HepG2 (cell line): ENCODE data around the gene TMEM121. TPM values are rescaled to one million over a fixed set of nuclear protein-coding genes. Genes with fewer than 3 reads are reported as not detected.
"Not testable (repeated sequence)": the region's sequence is repeated elsewhere in the genome, so short reads cannot be mapped to it uniquely, and the experiment has no call there.

Source experiments
- ATAC-seq: fragments of 200-7000 bp; cut with Tn5 transposase; 3 replicates; pipeline ENCODE4 v1.9.1; 2020; ENCODE audit warnings: mild to moderate bottlenecking, moderate library complexity
- BruUV-seq: library from RNA; stranded (reverse); fragments of 400-500 nt; replicated peaks from 2 replicates; lab custom pipeline; 2021; lab: Mats Ljungman, UMichigan
- CTCF ChIA-PET: fragments of 300-600 bp; formaldehyde crosslinking; extraction: SDS; loops from one replicate; lab custom pipeline; 2021; ENCODE audit warnings: low total read pairs, inconsistent platforms, low intra/inter-chr PET ratio; lab: Yijun Ruan, JAX
- POLR2A ChIA-PET: fragments of 350-600 bp; sonication (Branson Sonifier 250); formaldehyde crosslinking; loops from one replicate; lab custom pipeline; 2020; ENCODE audit warnings: antibody characterized with exemption, inconsistent platforms; lab: Yijun Ruan, JAX
- DNase-seq: peaks from one replicate; pipeline ENCODE4 v3.0.0-alpha.2; 2015; ENCODE audit warnings: low spot score
- FAIRE-seq: peaks from 3 replicates; lab custom pipeline; 2011; peaks lifted over from hg19 to GRCh38; lab: Jason Lieb, UNC
- H2AFZ ChIP-seq: one replicate; pipeline ENCODE4 v1.6.1; 2011; ENCODE audit warnings: low read length, inconsistent platforms
- H3K27ac ChIP-seq: fragments of 300-600 bp; 3 replicates; pipeline ENCODE4 v1.8.0; 2011; ENCODE audit warnings: mixed run types, mild to moderate bottlenecking, mixed read lengths, low read length, inconsistent platforms; ENCODE audit not compliant: insufficient read depth; ENCODE audit errors: extremely low read length
- H3K27me3 ChIP-seq, 2 experiments: fragments of 200-600 bp in 1 of 2; 2 replicates in 1 of 2; 3 replicates in 1 of 2; pipeline versions ENCODE4 v1.6.0 to v1.8.0; 2011; ENCODE audit warnings: low read length in 2 of 2, mild to moderate bottlenecking in 2 of 2, moderate library complexity in 2 of 2, inconsistent platforms in 1 of 2; ENCODE audit not compliant: insufficient read depth in 2 of 2, control insufficient read depth in 1 of 2
- H3K36me3 ChIP-seq, 2 experiments: fragments of 200-600 bp in 1 of 2; replicated peaks in 1 of 2; 2 replicates in 1 of 2; 3 replicates in 1 of 2; pipeline versions ENCODE4 v1.5.1 to v1.8.0; 2011; ENCODE audit warnings: low read length in 2 of 2, inconsistent platforms in 1 of 2; ENCODE audit not compliant: insufficient read depth in 2 of 2, control insufficient read depth in 1 of 2
- H3K4me1 ChIP-seq: 2 replicates; pipeline ENCODE4 v1.5.1; 2012; ENCODE audit warnings: low read length, inconsistent platforms; ENCODE audit not compliant: insufficient read depth
- H3K4me2 ChIP-seq: 2 replicates; pipeline ENCODE4 v1.6.0; 2011; ENCODE audit warnings: low read depth, low read length, inconsistent platforms
- H3K4me3 ChIP-seq, 3 experiments: fragments of 200-600 bp in 1 of 3; sonication (generic), shearing (Covaris generic) in 1 of 3; replicated peaks in 1 of 3; 2 replicates each; pipeline ENCODE4 v1.5.1; 2011 to 2016; ENCODE audit warnings: low read length in 3 of 3, inconsistent platforms in 2 of 3, low read depth in 2 of 3, mild to moderate bottlenecking in 2 of 3, control low read depth in 1 of 3, mixed read lengths in 1 of 3; ENCODE audit not compliant: insufficient read depth in 1 of 3
- H3K79me2 ChIP-seq: one replicate; pipeline ENCODE4 v1.6.1; 2011; ENCODE audit warnings: low read length, inconsistent platforms; ENCODE audit not compliant: insufficient read depth
- H3K9ac ChIP-seq: 2 replicates; pipeline ENCODE4 v1.6.0; 2011; ENCODE audit warnings: mild to moderate bottlenecking, low read depth, low read length, inconsistent platforms; ENCODE audit not compliant: insufficient read depth
- H3K9me3 ChIP-seq: 2 replicates; pipeline ENCODE4 v1.5.1; 2012; ENCODE audit warnings: mild to moderate bottlenecking, low read length
- H4K20me1 ChIP-seq: 2 replicates; pipeline ENCODE4 v1.6.0; 2011; ENCODE audit warnings: inconsistent platforms, mild to moderate bottlenecking, low read length, moderate library complexity; ENCODE audit not compliant: insufficient read depth
- CBX5 ChIP-seq: sonication (generic); formaldehyde crosslinking; IDR thresholded peaks from 2 replicates; pipeline ENCODE4 v1.4.0; 2020; ENCODE audit warnings: missing genetic modification reagents, borderline replicate concordance
- SIX1 ChIP-seq: sonication (generic); formaldehyde crosslinking; IDR thresholded peaks from 2 replicates; pipeline ENCODE4 v1.4.0; 2020; ENCODE audit warnings: missing genetic modification reagents, borderline replicate concordance
- ZBTB25 ChIP-seq: IDR thresholded peaks from 2 replicates; pipeline ENCODE4 v1.6.1; 2018; ENCODE audit warnings: missing genetic modification reagents
- ZFP36L2 ChIP-seq: sonication (generic); formaldehyde crosslinking; IDR thresholded peaks from 2 replicates; pipeline ENCODE4 v1.4.0; 2020; ENCODE audit warnings: missing genetic modification reagents
- ZNF354B ChIP-seq: sonication (generic); formaldehyde crosslinking; IDR thresholded peaks from 2 replicates; pipeline ENCODE4 v1.8.0; 2022; ENCODE audit warnings: mild to moderate bottlenecking, missing genetic modification reagents
- ZNF580 ChIP-seq: IDR thresholded peaks from 2 replicates; pipeline ENCODE4 v1.6.1; 2016; ENCODE audit warnings: low read depth, borderline replicate concordance
- WGBS: methylation state at CpG from one replicate; pipeline ENCODE4 v1.1.6; 2017; ENCODE audit warnings: low lambda C conversion rate; 5-methylcytosine and 5-hydroxymethylcytosine counted together
- in situ Hi-C: cut with HindIII; loops from 2 replicates; pipeline ENCODE4 v1.10.0; 2017; ENCODE audit warnings: low pct_unique_long_range_greater_than_20kb; ENCODE audit not compliant: extremely low pct_ligation_motif_present
- intact Hi-C: fragments of 100-400 bp; cut with micrococcal nuclease; formaldehyde crosslinking; loops from one replicate; pipeline ENCODE4 v1.10.0; 2022; ENCODE audit not compliant: unreplicated experiment
- polyA plus RNA-seq, 8 experiments: library from polyadenylated mRNA; depleted of rRNA in 3 of 8; stranded (reverse) in 7 of 8; unstranded in 1 of 8; fragments of >200 nt; fragmentation: Illumina TruSeq in 4 of 8; extraction: Trizol in 4 of 8; gene quantifications; 2 replicates each; pipeline versions ENCODE4 v1.2.1 to v1.2.3, GENCODE V29; 2011 to 2016; ENCODE audit warnings: low read depth in 4 of 8, missing spikeins in 1 of 8, mixed read lengths in 1 of 8; ENCODE audit not compliant: insufficient read depth in 1 of 8
- total RNA-seq, 5 experiments: library from RNA; depleted of rRNA; stranded (reverse); fragments of >200 nt; fragmentation: Illumina TruSeq; extraction: Trizol; gene quantifications; 2 replicates each; pipeline ENCODE4 v1.2.3, GENCODE V29; 2016; ENCODE audit warnings: low read depth in 1 of 5

TMEM121 gene
- total and polyA plus RNA-seq, 2 of the 13 experiments (the other 11 are each of a cell fraction or from before 2014, with no cell fraction given) = 6.6 to 19.0 TPM

GRCh38 chr14:105562713-105563346 lies 36.4 kb downstream of the TMEM121 start:
- in situ Hi-C loops (no loop called here), intact Hi-C loops (no loop called here)
- no peaks in the 10 kb centered on the region for H3K36me3 ChIP-seq
- H3K79me2 ChIP-seq = no peaks in the 10 kb centered on the region
- ATAC-seq (no peak), DNase-seq (no peak), FAIRE-seq (no peak)
- no peak overlapping the region for H3K9ac ChIP-seq
- H3K27me3 ChIP-seq = no peaks in the 10 kb centered on the region
- 3% methylated on average over 4 of the region's 4 CpGs for WGBS
- no peak overlapping the region for H3K4me2 ChIP-seq
- ChIA-PET CTCF (no interaction called here), POLR2A (no interaction called here)
- no peaks in the 10 kb centered on the region for H3K9me3 ChIP-seq
- TF ChIP-seq ZNF580 (CRISPR knock-in tag) = no peak
- TF ChIP-seq ZFP36L2 (CRISPR knock-in tag) = no peak
- no peak for TF ChIP-seq ZNF354B (CRISPR knock-in tag)
- H4K20me1 ChIP-seq = no peaks in the 10 kb centered on the region
- H3K4me3 ChIP-seq = no peak overlapping the region
- no peaks in the 10 kb centered on the region for H3K4me1 ChIP-seq
- H3K27ac ChIP-seq = no peak overlapping the region
- no TSS peak for BruUV-seq
- H2AFZ ChIP-seq = no peak overlapping the region

GRCh38 chr14:105563347-105563737 lies 37.0 kb downstream of the TMEM121 start:
- Histone ChIP-seq H3K27ac (no peak overlapping the region), H3K4me1 (no peaks in the 10 kb centered on the region), H3K79me2 (no peaks in the 10 kb centered on the region), H3K9me3 (no peaks in the 10 kb centered on the region), H3K4me2 (no peak overlapping the region), H3K27me3 (no peaks in the 10 kb centered on the region), H3K36me3 (no peaks in the 10 kb centered on the region), H3K9ac (no peak overlapping the region), H3K4me3 (no peak overlapping the region), H2AFZ (no peak overlapping the region), H4K20me1 (no peaks in the 10 kb centered on the region)
- intact Hi-C loops = no loop called here
- TF ChIP-seq CBX5 (CRISPR knock-in tag) = no peak
- TF ChIP-seq ZBTB25 = no peak
- no peak for TF ChIP-seq SIX1 (CRISPR knock-in tag)
- ChIA-PET CTCF (no interaction called here), POLR2A (no interaction called here)
- no TSS peak for BruUV-seq
- FAIRE-seq (no peak), ATAC-seq (no peak), DNase-seq (no peak)
- in situ Hi-C loops = no loop called here

GRCh38 chr14:105564536-105564935 lies 38.2 kb downstream of the TMEM121 start:
- H4K20me1 ChIP-seq, ATAC-seq, CTCF ChIA-PET, H3K9ac ChIP-seq, H3K4me2 ChIP-seq, H3K36me3 ChIP-seq, DNase-seq, H3K27ac ChIP-seq, FAIRE-seq, H3K27me3 ChIP-seq, H3K4me3 ChIP-seq, H2AFZ ChIP-seq, POLR2A ChIA-PET, intact Hi-C loops, in situ Hi-C loops, BruUV-seq, H3K9me3 ChIP-seq, H3K79me2 ChIP-seq, H3K4me1 ChIP-seq: not testable (repeated sequence)
- 26% methylated on average over 10 of the region's 16 CpGs for WGBS
